T-helper 2 cell (primary cell): Measurements from ENCODE around the gene TPRX2.
"Not testable (repeated sequence)": the region's sequence is repeated elsewhere in the genome, so short reads cannot be mapped to it uniquely, and the experiment has no call there.

ENCODE experiments used
- DNase-seq, 5 experiments: peaks; one replicate each; pipeline versions ENCODE4 v3.0.0 to v3.0.0-alpha.2; 2012 to 2022

The TPRX2 gene

GRCh38 chr19:47861630-47862029, 2.6 kb downstream of the TPRX2 start:
- DNase-seq, result no peak

- DNase-seq, result peak; percentile 29 to 78 (median 63)
These were observed 4.5 kb downstream of the TPRX2 start for GRCh38 chr19:47863514-47863936.

GRCh38 chr19:47865166-47865565, 6.1 kb downstream of the TPRX2 start:
- no peak for DNase-seq

- no peak for DNase-seq
These were observed 19.9 kb downstream of the TPRX2 start for GRCh38 chr19:47878906-47879305.

- not testable (repeated sequence) for DNase-seq
These were observed 20.4 kb downstream of the TPRX2 start for GRCh38 chr19:47879385-47879784.

- no peak for DNase-seq
These were observed 22.7 kb downstream of the TPRX2 start for GRCh38 chr19:47881757-47882156.

GRCh38 chr19:47882890-47883289, 23.9 kb downstream of the TPRX2 start:
- DNase-seq, result no peak

GRCh38 chr19:47885067-47885463, 26.0 kb downstream of the TPRX2 start:
- no peak for DNase-seq

- no peak for DNase-seq
These were observed 27.1 kb downstream of the TPRX2 start, which contains the start of gene SULT2A1 for GRCh38 chr19:47886010-47886559. Gene SULT2A1, minus strand, starts transcription at chr19:47886315. Its CDS starts 58 bp downstream, at chr19:47886257.

GRCh38 chr19:47890865-47891621, 32.0 kb downstream of the TPRX2 start:
- DNase-seq, result no peak

GRCh38 chr19:47891622-47891922, 32.5 kb downstream of the TPRX2 start:
- DNase-seq, result no peak

- DNase-seq, result no peak
These were observed 33.1 kb downstream of the TPRX2 start for GRCh38 chr19:47891923-47892666.

- no peak for DNase-seq
These were observed 36.2 kb downstream of the TPRX2 start for GRCh38 chr19:47895165-47895782.

GRCh38 chr19:47896019-47896418, 37.0 kb downstream of the TPRX2 start:
- no peak for DNase-seq

- DNase-seq, result no peak
These were observed 37.7 kb downstream of the TPRX2 start for GRCh38 chr19:47896773-47897172.

- no peak for DNase-seq
These were observed 38.8 kb downstream of the TPRX2 start for GRCh38 chr19:47897861-47898260.

- DNase-seq, result no peak
These were observed 40.3 kb downstream of the TPRX2 start for GRCh38 chr19:47899335-47899734.

- DNase-seq, result no peak
These were observed 42.3 kb downstream of the TPRX2 start for GRCh38 chr19:47901370-47901769.

GRCh38 chr19:47909350-47909749, 50.3 kb downstream of the TPRX2 start:
- DNase-seq, result peak in 4 of 5 experiments; percentile 32 to 66 (median 47)

- not testable (repeated sequence) for DNase-seq
These were observed 51.2 kb downstream of the TPRX2 start for GRCh38 chr19:47910191-47910590.
